ENCODE results near the gene ZNF143. TPM values are rescaled to one million over a fixed set of nuclear protein-coding genes. Genes with fewer than 3 reads are reported as not detected.

The ZNF143 gene
- total and polyA plus RNA-seq, 8 donors: 17.3 to 29.4 (median 24.7) TPM

DNA sequence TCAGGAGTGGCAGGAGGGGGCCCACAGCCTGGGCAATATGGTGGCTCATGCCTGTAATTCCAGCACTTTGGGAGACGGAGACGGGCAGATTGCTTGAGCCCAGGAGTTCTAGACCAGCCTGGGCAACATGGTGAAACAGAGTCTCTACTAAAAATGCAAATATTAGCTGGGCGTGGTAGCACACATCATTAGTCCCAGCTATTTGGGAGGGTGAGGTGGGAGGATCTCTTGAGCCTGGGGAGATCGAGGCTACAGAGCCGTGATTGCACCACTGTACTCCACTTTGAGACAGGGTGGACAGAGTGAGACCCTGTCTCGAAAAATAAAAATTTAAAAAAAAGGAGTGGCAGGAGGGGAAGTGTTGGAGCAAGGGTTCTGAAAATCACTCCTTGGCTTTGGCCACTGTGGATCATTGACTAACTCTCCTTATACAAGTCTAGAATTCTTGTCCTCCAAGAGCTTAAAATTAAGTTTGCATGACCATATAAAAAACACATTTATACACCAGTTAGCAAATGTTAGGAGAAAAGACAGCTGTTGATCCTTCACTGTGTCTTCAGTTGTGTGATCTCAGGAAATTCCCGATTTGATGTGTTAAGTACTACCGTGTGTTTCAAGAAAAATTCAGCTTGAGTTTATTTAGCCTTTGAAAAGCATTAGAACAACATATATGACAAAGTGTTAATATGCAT lies 110.4 kb downstream of the ZNF143 start:
- Histone ChIP-seq H3K27ac (no peak overlapping the region), H3K9me3 (no peaks in the 10 kb centered on the region), H3K36me3 (no peaks in the 10 kb centered on the region), H3K4me1 (peaks cover 18 to 36% of the 10 kb centered on the region in 2 donors), H3K27me3 (no peaks in the 10 kb centered on the region), H3K4me3 (no peak overlapping the region)
- DNase-seq (no peak), ATAC-seq (no peak)
- TF ChIP-seq CTCF (IDR thresholded peaks at IDR 0.05): no peak
- intact Hi-C loops (cut with DNase I): no loop called here

GRCh38 chr11:9571763-9572115 lies 110.9 kb downstream of the ZNF143 start:
- Histone ChIP-seq H3K36me3 (no peaks in the 10 kb centered on the region), H3K27me3 (no peaks in the 10 kb centered on the region), H3K4me3 (no peak overlapping the region), H3K27ac (peak overlapping the region in 1 of 2 donors; percentile 93), H3K9me3 (no peaks in the 10 kb centered on the region), H3K4me1 (peaks cover 16 to 36% of the 10 kb centered on the region in 2 donors)
- no peak for TF ChIP-seq CTCF (IDR thresholded peaks at IDR 0.05)
- intact Hi-C loops (cut with DNase I): no loop called here
- no peak for ATAC-seq
- no peak for DNase-seq

- Histone ChIP-seq H3K4me3 (peak within 1 kb of the TSS; percentile 68 to 87), H3K27me3 (no peaks in the 10 kb centered on the region), H3K9me3 (no peaks in the 10 kb centered on the region), H3K27ac (peak within 1 kb of the TSS; percentile 93), H3K36me3 (no peaks in the 10 kb centered on the region), H3K4me1 (peaks cover 12 to 36% of the 10 kb centered on the region in 2 donors)
- intact Hi-C loops (cut with DNase I): no loop called here
- TF ChIP-seq CTCF (IDR thresholded peaks at IDR 0.05): no peak
- ATAC-seq: peak; percentile 89
- peak; percentile 97 to 99 (median 98) for DNase-seq
These were observed 112.4 kb downstream of the ZNF143 start, which contains the start of gene WEE1 for GRCh38 chr11:9573052-9573774. WEE1 (plus strand) TSS chr11:9573670; CDS start chr11:9573934, 264 bp downstream.

DNA sequence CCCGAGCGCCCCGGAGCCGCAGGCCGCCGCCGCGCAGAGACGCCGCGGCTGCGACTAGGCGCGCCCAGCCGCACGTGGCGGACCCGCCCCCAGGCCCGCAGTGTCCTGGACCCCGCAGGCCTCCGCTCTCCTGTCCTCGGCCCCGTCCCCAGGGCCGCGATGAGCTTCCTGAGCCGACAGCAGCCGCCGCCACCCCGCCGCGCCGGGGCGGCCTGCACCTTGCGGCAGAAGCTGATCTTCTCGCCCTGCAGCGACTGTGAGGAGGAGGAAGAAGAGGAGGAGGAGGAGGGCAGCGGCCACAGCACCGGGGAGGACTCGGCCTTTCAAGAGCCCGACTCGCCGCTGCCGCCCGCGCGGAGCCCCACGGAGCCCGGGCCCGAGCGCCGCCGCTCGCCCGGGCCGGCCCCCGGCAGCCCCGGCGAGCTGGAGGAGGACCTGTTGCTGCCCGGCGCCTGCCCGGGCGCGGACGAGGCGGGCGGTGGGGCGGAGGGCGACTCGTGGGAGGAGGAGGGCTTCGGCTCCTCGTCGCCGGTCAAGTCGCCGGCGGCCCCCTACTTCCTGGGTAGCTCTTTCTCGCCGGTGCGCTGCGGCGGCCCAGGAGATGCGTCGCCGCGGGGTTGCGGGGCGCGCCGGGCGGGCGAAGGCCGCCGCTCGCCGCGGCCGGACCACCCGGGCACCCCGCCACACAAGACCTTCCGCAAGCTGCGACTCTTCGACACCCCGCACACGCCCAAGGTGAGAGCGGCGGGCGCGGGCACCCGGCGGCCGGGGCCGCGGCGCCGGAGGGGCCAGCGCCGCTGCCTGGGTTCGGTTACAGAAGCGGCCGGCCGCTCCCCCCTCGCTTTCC lies 113.2 kb downstream of the ZNF143 start:
- peak in 1 of 4 donors; percentile 85 for DNase-seq
- Histone ChIP-seq H3K4me1 (peaks cover 10 to 30% of the 10 kb centered on the region in 2 donors), H3K4me3 (peak overlapping the region; percentile 68 to 87), H3K9me3 (no peaks in the 10 kb centered on the region), H3K36me3 (no peaks in the 10 kb centered on the region), H3K27me3 (no peaks in the 10 kb centered on the region), H3K27ac (peak overlapping the region; percentile 93)
- ATAC-seq: no peak
- TF ChIP-seq CTCF (IDR thresholded peaks at IDR 0.05): no peak
- intact Hi-C loops (cut with DNase I): no loop called here

All from left lung (tissue), 10 donors.